ENCODE results near the gene COG5. TPM values are rescaled to one million over a fixed set of nuclear protein-coding genes. Genes with fewer than 3 reads are reported as not detected.

The COG5 gene
- total and polyA plus RNA-seq, 2 of the 8 experiments (the other 6 are each of a cell fraction or from before 2014, with no cell fraction given) = 10.5 to 28.1 TPM

DNA sequence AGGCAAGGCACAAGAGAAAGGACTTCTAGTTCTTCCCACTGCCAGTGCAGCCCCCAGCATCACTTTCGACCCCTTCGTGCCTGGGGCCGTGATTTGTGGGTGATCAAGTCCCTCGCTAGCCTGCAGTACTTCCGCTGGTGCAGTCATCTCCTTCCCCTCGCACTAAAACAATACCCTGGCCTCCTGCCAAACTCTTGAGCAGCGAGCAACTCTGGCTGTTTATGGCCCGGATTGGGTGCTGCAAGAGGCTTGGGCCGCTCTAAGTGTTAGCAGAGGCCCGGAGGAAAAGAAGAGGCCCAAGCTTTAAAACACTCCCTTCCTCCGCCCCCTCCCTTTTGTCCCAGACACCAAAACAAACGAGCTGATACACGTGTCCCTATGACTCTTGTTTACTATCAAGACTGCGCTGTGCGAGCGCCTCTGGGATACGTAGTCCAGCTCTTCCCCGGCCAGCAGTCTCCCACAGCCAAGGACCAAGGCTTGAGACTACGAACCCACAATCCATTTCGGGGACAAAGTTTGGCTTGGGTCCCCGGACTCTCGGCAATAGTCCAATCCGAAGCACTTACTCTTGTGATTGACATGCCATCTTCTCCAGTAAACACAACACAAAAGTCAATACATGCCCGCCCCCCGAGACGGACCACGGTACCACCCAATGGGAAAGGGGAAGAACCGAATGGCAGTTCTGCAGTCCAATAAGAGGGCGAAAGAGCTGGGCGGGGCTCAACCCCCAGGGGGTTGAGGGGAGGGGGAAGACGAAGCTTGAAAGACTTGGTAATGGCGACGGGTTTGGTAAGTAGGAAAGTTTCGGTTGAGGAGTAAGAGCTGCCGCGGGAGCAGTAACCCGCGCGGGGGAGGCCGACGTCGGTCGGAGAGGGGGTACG lies 395.2 kb downstream of the COG5 start, which contains the start of gene HBP1 (continued):
- TF ChIP-seq ATF2 (IDR thresholded peaks at IDR 0.05; ENCODE audit: low read length) (no peak), BACH1 (IDR thresholded peaks at IDR 0.05; ENCODE audit: low read length) (no peak), SIN3A (conservative IDR thresholded peaks at IDR 0.05 in 1 of 2, IDR thresholded peaks at IDR 0.05 in 1 of 2; ENCODE audit: low read depth in 1 of 2, low read length in 2 of 2) (peak; percentile 92 to 94), RAD21 (IDR thresholded peaks at IDR 0.05 in 1 of 2, conservative IDR thresholded peaks at IDR 0.05 in 1 of 2; ENCODE audit: low read depth in 2 of 2, low read length in 2 of 2) (no peak), GABPA (IDR thresholded peaks at IDR 0.05; ENCODE audit: borderline replicate concordance, insufficient read depth, low read length) (no peak)
